PC-9 (cell line): ENCODE results near the gene SLC10A7. TPM values are rescaled to one million over a fixed set of nuclear protein-coding genes. Genes with fewer than 3 reads are reported as not detected.

Experiments used
- BruUV-seq: library from RNA; stranded (reverse); fragments of 400-500 nt; replicated peaks from 2 replicates; lab custom pipeline; 2021; lab: Mats Ljungman, UMichigan
- CTCF ChIA-PET: fragments of 300-600 bp; sonication (Branson Sonifier 250); formaldehyde crosslinking; loops from one replicate; lab custom pipeline; 2022; ENCODE audit warnings: antibody characterized with exemption; lab: Charles Lee
- POLR2A ChIA-PET: fragments of 300-600 bp; sonication (Branson Sonifier 250); formaldehyde crosslinking; loops from one replicate; lab custom pipeline; 2022; ENCODE audit warnings: antibody characterized with exemption; ENCODE audit not compliant: unreplicated experiment; lab: Charles Lee
- DNase-seq, 2 experiments: peaks; one replicate each; pipeline versions ENCODE4 v3.0.0 to v3.0.0-alpha.2; 2015 to 2022; ENCODE audit warnings: mixed read lengths in 1 of 2
- H2AFZ ChIP-seq: fragments of 200-600 bp; sonication (generic); 2 replicates; pipeline ENCODE4 v1.8.1; 2017; ENCODE audit warnings: antibody characterized with exemption
- H3F3A ChIP-seq: fragments of 200-600 bp; sonication (generic); 2 replicates; pipeline ENCODE4 v1.8.1; 2017; ENCODE audit warnings: antibody characterized with exemption, mild to moderate bottlenecking, low read depth; ENCODE audit not compliant: insufficient read depth
- H3K27ac ChIP-seq: fragments of 200-600 bp; sonication (generic); 2 replicates; pipeline ENCODE4 v1.6.1; 2016; ENCODE audit warnings: mixed run types
- H3K27me3 ChIP-seq: fragments of 200-600 bp; sonication (generic); 2 replicates; pipeline ENCODE4 v1.6.1; 2016; ENCODE audit warnings: low read depth, mixed run types; ENCODE audit not compliant: insufficient read depth
- H3K36me3 ChIP-seq: fragments of 200-600 bp; sonication (generic); 2 replicates; pipeline ENCODE4 v1.6.1; 2016; ENCODE audit warnings: low read depth, mixed run types
- H3K4me1 ChIP-seq: fragments of 200-600 bp; sonication (generic); replicated peaks from 2 replicates; pipeline ENCODE4 v1.6.1; 2016; ENCODE audit warnings: mixed run types; ENCODE audit not compliant: insufficient read depth
- H3K4me2 ChIP-seq: fragments of 200-600 bp; sonication (generic); 2 replicates; pipeline ENCODE4 v1.6.1; 2017; ENCODE audit warnings: mixed run types
- H3K4me3 ChIP-seq: fragments of 200-600 bp; sonication (generic); 2 replicates; pipeline ENCODE4 v1.6.1; 2016; ENCODE audit warnings: mixed run types
- H3K79me2 ChIP-seq: fragments of 200-600 bp; sonication (generic); 2 replicates; pipeline ENCODE4 v1.6.1; 2017; ENCODE audit warnings: low read depth, mixed run types
- H3K9me2 ChIP-seq: fragments of 200-600 bp; sonication (generic); 2 replicates; pipeline ENCODE4 v1.8.1; 2017; ENCODE audit warnings: mild to moderate bottlenecking; ENCODE audit not compliant: insufficient read depth
- H3K9me3 ChIP-seq: fragments of 200-600 bp; sonication (generic); 2 replicates; pipeline ENCODE4 v1.8.1; 2016; ENCODE audit warnings: low read depth; ENCODE audit not compliant: insufficient read depth
- H4K20me1 ChIP-seq: fragments of 200-600 bp; sonication (generic); 2 replicates; pipeline ENCODE4 v1.8.1; 2017; ENCODE audit not compliant: insufficient read depth
- CTCF ChIP-seq: fragments of 200-600 bp; sonication (generic); conservative IDR thresholded peaks from 2 replicates; pipeline ENCODE4 v1.6.1; 2017; ENCODE audit warnings: mixed run types, antibody characterized with exemption, mild to moderate bottlenecking, moderate library complexity
- EZH2 ChIP-seq: fragments of 200-600 bp; sonication (generic); IDR thresholded peaks from 2 replicates; pipeline ENCODE4 v1.8.0; 2017; ENCODE audit warnings: antibody characterized with exemption, low read depth
- intact Hi-C: fragments of 100-400 bp; cut with micrococcal nuclease; formaldehyde crosslinking; loops from one replicate; pipeline ENCODE4 v1.10.0; 2022; ENCODE audit not compliant: unreplicated experiment
- total RNA-seq: library from RNA; stranded (reverse); gene quantifications from 2 replicates; pipeline ENCODE4 v1.2.3, GENCODE V29; 2021

The SLC10A7 gene
- total RNA-seq, 1 experiment from 2014 or later, result 11.4 TPM

DNA sequence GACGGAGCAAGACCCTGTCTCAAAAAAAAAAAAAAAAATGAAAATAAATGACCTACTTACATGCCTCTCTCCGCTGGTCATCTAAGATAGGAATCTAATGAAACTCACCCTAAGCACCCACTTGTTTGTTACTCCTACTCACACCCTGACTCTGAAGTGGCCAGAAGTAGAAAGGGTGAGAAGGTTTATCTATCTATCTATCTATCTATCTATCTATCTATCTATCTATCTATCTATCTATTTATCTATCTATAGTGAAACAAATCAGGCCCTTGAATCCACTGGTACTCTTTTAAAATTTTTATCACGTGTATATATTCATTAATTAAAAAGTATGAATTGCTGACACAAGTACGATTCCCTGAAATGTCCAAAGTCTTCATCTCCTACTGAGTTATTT, 75.2 kb downstream of the SLC10A7 start:
- BruUV-seq, result no TSS peak
- no peak overlapping the region for H2AFZ ChIP-seq
- intact Hi-C loops, result no loop called here
- ChIA-PET CTCF (no interaction called here), POLR2A (no interaction called here)
- no peaks in the 10 kb centered on the region for H3K9me3 ChIP-seq
- no peaks in the 10 kb centered on the region for H3K79me2 ChIP-seq
- H3F3A ChIP-seq, result no peaks in the 10 kb centered on the region
- no peaks in the 10 kb centered on the region for H3K9me2 ChIP-seq
- no peaks in the 10 kb centered on the region for H3K4me1 ChIP-seq
- H3K27me3 ChIP-seq, result no peaks in the 10 kb centered on the region
- H3K27ac ChIP-seq, result no peak overlapping the region
- no peaks in the 10 kb centered on the region for H4K20me1 ChIP-seq
- TF ChIP-seq CTCF (no peak), EZH2 (no peak)
- no peak overlapping the region for H3K4me3 ChIP-seq
- H3K36me3 ChIP-seq, result no peaks in the 10 kb centered on the region
- DNase-seq, result no peak
- H3K4me2 ChIP-seq, result no peak overlapping the region

GRCh38 chr4:146445198-146446150, 76.3 kb downstream of the SLC10A7 start:
- DNase-seq, result no peak
- H4K20me1 ChIP-seq, result no peaks in the 10 kb centered on the region
- H3K4me1 ChIP-seq, result no peaks in the 10 kb centered on the region
- H3K9me2 ChIP-seq, result no peaks in the 10 kb centered on the region
- ChIA-PET CTCF (no interaction called here), POLR2A (no interaction called here)
- no peaks in the 10 kb centered on the region for H3F3A ChIP-seq
- no peak overlapping the region for H3K4me2 ChIP-seq
- H3K27me3 ChIP-seq, result no peaks in the 10 kb centered on the region
- no peaks in the 10 kb centered on the region for H3K79me2 ChIP-seq
- H3K4me3 ChIP-seq, result no peak overlapping the region
- no peaks in the 10 kb centered on the region for H3K9me3 ChIP-seq
- intact Hi-C loops, result no loop called here
- H3K36me3 ChIP-seq, result no peaks in the 10 kb centered on the region
- no peak overlapping the region for H2AFZ ChIP-seq
- no peak for TF ChIP-seq EZH2
- no peak for TF ChIP-seq CTCF
- no peak overlapping the region for H3K27ac ChIP-seq
- BruUV-seq, result no TSS peak

DNA sequence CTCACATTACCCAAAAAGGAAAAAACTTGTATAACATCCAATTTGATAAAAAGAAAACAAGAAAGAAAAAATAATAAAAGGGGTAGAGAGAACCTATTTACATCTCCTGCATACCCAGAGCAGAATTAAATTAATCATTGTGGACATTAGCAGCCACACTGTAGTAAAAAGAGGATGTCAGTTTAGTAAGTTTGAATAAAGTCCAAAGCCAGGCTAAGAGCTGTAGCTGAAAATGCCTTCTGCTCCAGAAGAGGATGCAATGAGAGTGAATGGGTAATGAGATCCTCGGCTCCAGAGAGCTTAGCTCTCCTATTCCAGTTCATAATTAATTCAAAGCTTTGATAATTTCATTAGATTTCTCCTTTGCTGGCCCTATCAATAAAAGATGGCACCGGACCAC, 78.2 kb downstream of the SLC10A7 start:
- Histone ChIP-seq H3K36me3 (no peaks in the 10 kb centered on the region), H3K27me3 (no peaks in the 10 kb centered on the region), H3K9me2 (no peaks in the 10 kb centered on the region), H3K4me3 (no peak overlapping the region), H3K4me1 (no peaks in the 10 kb centered on the region), H4K20me1 (no peaks in the 10 kb centered on the region), H3F3A (no peaks in the 10 kb centered on the region), H3K79me2 (no peaks in the 10 kb centered on the region), H3K9me3 (no peaks in the 10 kb centered on the region), H2AFZ (no peak overlapping the region), H3K27ac (no peak overlapping the region), H3K4me2 (no peak overlapping the region)
- POLR2A ChIA-PET, result interaction anchor here (0.6 kb wide), 1 partner anchor 1346 kb away, joined by 4 read pairs; the partner anchor contains the start of genes ABCE1 and ANAPC10
- CTCF ChIA-PET, result no interaction called here
- intact Hi-C loops, result no loop called here
- BruUV-seq, result no TSS peak
- no peak for DNase-seq
- TF ChIP-seq CTCF (no peak), EZH2 (no peak)
